MG63 (cell line): Measurements from ENCODE around the gene ATXN7L2. TPM values are rescaled to one million over a fixed set of nuclear protein-coding genes. Genes with fewer than 3 reads are reported as not detected.
A peak's percentile ranks its signal among the peaks of the same experiment; 100 is the strongest.

ENCODE experiments used
- DNase-seq: peaks from one replicate; pipeline ENCODE4 v3.0.0-alpha.2; 2020
- H3K27me3 ChIP-seq: fragments of 250-450 bp; sonication (Bioruptor Pico); 2 replicates; pipeline ENCODE4 v1.5.1; 2020; ENCODE audit warnings: mild to moderate bottlenecking, moderate library complexity
- H3K36me3 ChIP-seq: fragments of 250-450 bp; sonication (Bioruptor Pico); 2 replicates; pipeline ENCODE4 v1.5.1; 2020; ENCODE audit warnings: mild to moderate bottlenecking, moderate library complexity
- H3K4me3 ChIP-seq: fragments of 250-450 bp; sonication (Bioruptor Pico); 2 replicates; pipeline ENCODE4 v1.5.1; 2020; ENCODE audit warnings: mild to moderate bottlenecking, moderate library complexity
- H3K9me3 ChIP-seq: fragments of 250-450 bp; sonication (Bioruptor Pico); 2 replicates; pipeline ENCODE4 v1.5.1; 2020; ENCODE audit warnings: mild to moderate bottlenecking, moderate library complexity
- total RNA-seq: library from RNA; depleted of rRNA; stranded (reverse); fragments of >200 nt; shearing (Covaris generic); gene quantifications from 2 replicates; pipeline ENCODE4 v1.2.3, GENCODE V29; 2014; ENCODE audit warnings: low replicate concordance

ATXN7L2 gene
- total RNA-seq, 1 experiment from 2014 or later: 10.4 TPM

GRCh38 chr1:109504974-109505373 lies 21.3 kb downstream of the ATXN7L2 start:
- Histone ChIP-seq H3K36me3 (peaks cover 22% of the 10 kb centered on the region), H3K27me3 (peaks cover 1% of the 10 kb centered on the region), H3K4me3 (no peak overlapping the region), H3K9me3 (no peaks in the 10 kb centered on the region)
- no peak for DNase-seq

- peaks cover 16% of the 10 kb centered on the region for H3K27me3 ChIP-seq
- no peak overlapping the region for H3K4me3 ChIP-seq
- no peak for DNase-seq
- H3K9me3 ChIP-seq: no peaks in the 10 kb centered on the region
- H3K36me3 ChIP-seq: no peaks in the 10 kb centered on the region
These were observed 24.5 kb downstream of the ATXN7L2 start for GRCh38 chr1:109508001-109508872.

DNA sequence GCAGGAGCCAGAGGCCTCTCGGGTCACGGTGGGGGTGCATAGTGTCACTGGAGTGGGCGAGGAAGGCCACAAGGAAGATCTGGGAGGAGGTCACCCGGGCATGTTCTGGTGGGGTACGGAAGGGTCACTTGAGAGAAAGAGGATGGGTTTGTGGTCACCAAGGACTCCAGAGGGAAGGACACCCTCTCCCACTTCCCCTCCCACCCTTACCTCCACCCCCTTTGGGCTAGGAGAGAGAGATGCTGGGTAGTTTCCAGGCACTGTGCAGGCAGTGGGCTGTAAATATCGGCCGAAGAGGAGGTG lies 25.1 kb downstream of the ATXN7L2 start:
- DNase-seq: no peak
- H3K27me3 ChIP-seq: peaks cover 16% of the 10 kb centered on the region
- no peaks in the 10 kb centered on the region for H3K9me3 ChIP-seq
- H3K36me3 ChIP-seq: no peaks in the 10 kb centered on the region
- no peak overlapping the region for H3K4me3 ChIP-seq

GRCh38 chr1:109509176-109510134 lies 25.8 kb downstream of the ATXN7L2 start, which contains the start of gene AMIGO1:
AMIGO1 (minus strand) TSS chr1:109509727; CDS start chr1:109508912, 815 bp downstream.
- Histone ChIP-seq H3K36me3 (no peaks in the 10 kb centered on the region), H3K27me3 (peaks cover 16% of the 10 kb centered on the region), H3K9me3 (no peaks in the 10 kb centered on the region), H3K4me3 (peak within 1 kb of the TSS; percentile 53)
- DNase-seq: peak; percentile 83

DNA sequence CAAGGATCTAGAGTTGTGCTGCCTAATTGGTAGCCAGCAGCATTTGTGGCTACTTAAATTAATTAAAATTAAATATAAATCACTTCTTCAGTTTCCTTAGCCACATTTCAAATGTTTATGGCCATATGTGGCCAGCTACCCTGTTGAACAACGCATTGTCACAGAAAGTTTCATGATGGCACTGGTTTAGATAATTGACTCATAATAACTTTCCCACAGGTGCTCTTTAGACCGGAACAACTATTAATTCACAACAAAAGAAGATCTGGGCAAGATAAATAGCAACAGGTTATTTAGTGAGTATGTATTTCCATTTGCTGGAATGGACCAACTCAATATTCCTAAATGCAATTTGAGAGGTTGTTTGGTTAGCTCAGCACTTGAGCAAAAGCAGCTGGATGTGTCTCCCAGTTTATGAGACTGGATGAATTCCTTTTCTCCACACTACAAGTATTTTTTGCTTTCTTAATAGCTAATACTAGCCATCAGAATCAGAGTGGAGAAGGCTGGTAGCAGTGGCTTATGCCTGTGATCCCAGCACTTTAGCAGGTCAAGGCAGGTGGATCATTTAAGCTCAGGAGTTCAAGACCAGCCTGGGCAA lies 29.5 kb downstream of the ATXN7L2 start:
- no peak for DNase-seq
- Histone ChIP-seq H3K27me3 (peaks cover 16% of the 10 kb centered on the region), H3K4me3 (no peak overlapping the region), H3K9me3 (no peaks in the 10 kb centered on the region), H3K36me3 (no peaks in the 10 kb centered on the region)

DNA sequence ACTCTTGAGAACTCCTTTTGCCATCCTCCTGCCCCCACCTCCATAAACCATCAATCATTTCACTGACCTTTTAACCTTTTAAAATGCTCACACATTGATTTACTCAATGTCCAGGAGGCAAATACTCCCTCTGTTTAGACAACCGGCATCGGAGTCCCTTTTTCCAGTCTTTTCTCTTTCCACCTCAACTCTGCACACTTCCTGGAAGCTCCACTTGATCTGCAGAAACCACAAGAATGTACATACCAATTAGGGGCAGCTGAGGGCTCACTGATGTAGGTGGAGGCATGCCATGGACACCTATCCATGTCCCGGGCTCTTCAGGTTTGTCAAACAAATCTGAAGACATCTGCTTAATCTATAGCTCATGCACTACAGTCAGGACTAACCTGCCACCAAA lies 31.1 kb downstream of the ATXN7L2 start:
- Histone ChIP-seq H3K4me3 (no peak overlapping the region), H3K27me3 (peaks cover 16% of the 10 kb centered on the region), H3K9me3 (no peaks in the 10 kb centered on the region), H3K36me3 (no peaks in the 10 kb centered on the region)
- DNase-seq: no peak

DNA sequence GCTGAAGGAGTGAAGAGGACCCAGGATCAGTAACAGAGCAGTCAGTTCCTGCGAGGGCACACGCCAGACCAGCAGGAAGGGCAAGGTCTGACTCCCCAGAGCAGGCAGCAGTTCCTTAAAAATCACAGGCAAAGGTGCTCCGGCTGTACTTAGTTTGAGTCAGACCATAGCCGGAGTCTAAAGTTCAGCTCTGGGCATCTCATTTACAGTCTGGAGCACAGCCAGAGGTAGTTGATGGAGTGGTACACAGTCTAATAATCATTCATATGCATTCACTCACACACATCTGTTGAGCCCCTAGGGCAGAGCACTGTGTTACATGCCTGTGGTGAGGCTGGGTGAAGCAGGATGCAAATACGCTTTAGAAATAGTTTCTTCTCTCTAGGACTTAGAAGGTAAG lies 33.2 kb downstream of the ATXN7L2 start:
- Histone ChIP-seq H3K4me3 (no peak overlapping the region), H3K27me3 (peaks cover 13% of the 10 kb centered on the region; the same call in 1 of the 2 replicates), H3K9me3 (no peaks in the 10 kb centered on the region), H3K36me3 (no peaks in the 10 kb centered on the region)
- no peak for DNase-seq

DNA sequence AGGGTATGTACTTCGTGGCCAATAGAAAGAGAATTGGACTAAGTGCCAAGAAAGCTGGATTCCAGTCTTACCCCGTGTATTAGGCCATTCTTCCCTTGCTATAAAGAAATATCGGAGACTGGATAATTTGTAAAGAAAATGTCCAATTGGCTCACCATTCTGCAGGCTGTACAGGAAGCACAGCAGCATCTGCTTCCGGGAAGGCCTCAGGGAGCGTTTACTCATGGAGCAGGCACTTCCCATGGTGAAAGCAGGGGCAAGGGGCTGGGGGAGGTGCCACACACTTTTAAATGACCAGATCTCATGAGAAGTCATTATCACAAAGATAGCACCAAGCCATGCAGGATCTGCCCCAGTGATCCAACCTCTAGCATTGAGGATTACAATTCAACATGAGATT lies 33.6 kb downstream of the ATXN7L2 start:
- Histone ChIP-seq H3K36me3 (no peaks in the 10 kb centered on the region), H3K4me3 (no peak overlapping the region), H3K27me3 (peaks cover 14% of the 10 kb centered on the region), H3K9me3 (no peaks in the 10 kb centered on the region)
- no peak for DNase-seq

DNA sequence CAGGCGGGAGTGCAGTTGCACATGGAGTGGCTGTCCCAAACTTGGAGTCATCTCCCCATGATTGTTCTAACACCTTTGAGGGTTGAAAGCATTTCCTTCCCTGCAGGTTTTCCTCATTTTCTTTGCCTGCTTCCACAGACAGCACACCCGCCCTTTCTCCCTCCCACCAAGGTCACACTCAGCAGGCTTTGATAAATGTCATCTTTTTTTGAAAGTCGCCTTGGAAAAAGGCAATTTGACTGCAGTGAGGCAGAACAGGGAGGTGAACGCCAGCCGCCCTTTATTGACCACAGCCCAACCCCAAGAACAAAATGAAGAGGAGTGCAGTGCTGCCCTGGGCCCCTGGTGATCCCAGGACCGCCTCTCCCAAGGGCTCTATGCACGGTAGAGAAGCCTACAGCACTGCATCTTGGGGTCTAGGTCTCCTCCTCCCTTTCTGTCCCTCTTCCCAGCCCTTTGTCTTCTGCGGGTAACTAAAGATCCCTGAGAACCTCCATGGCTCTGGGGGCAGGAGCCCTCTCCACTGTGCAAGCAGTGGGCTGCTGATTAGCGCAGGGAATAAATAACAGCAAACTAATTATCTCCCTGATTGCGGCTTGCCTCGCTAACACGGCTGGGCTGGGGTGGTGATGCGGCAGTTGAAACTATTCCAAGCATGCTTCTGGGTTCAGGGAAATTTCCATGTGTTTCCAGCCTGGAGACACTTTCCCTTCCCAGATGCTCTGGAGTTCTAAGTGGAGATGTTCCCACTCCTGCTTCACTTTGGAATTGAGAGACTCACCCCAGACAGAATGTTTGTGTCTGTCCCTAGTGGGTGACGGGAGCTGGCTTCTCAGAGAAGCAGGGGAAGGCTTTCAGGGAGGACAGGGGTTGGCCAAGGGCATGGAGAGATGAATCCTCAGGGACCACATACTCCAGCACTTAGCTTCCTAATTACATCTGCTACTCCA lies 37.6 kb downstream of the ATXN7L2 start:
- no peaks in the 10 kb centered on the region for H3K36me3 ChIP-seq
- no peaks in the 10 kb centered on the region for H3K9me3 ChIP-seq
- H3K4me3 ChIP-seq: no peak overlapping the region
- H3K27me3 ChIP-seq: peaks cover 18% of the 10 kb centered on the region
- DNase-seq: no peak

DNA sequence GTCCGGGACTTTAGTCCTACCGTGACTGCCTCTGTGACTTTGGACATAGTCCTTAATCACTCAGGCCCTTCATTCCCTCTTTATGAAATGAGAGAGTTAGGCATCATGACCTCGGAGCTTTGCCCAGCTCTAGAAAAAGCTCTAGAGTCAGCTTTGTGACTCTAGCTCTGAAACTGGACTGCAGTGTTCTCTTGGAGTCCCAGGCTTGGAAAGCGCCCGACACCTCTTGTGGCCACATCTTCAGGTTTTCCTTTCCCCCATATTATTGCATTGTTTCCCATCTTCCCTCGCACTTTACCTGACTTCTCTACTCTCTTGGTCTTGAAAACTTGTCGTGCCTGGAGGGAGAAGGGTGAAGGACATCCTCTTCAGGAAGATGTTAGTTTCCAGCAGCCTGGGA lies 38.3 kb downstream of the ATXN7L2 start:
- H3K27me3 ChIP-seq: peaks cover 18% of the 10 kb centered on the region
- no peak overlapping the region for H3K4me3 ChIP-seq
- DNase-seq: no peak
- no peaks in the 10 kb centered on the region for H3K9me3 ChIP-seq
- H3K36me3 ChIP-seq: no peaks in the 10 kb centered on the region

DNA sequence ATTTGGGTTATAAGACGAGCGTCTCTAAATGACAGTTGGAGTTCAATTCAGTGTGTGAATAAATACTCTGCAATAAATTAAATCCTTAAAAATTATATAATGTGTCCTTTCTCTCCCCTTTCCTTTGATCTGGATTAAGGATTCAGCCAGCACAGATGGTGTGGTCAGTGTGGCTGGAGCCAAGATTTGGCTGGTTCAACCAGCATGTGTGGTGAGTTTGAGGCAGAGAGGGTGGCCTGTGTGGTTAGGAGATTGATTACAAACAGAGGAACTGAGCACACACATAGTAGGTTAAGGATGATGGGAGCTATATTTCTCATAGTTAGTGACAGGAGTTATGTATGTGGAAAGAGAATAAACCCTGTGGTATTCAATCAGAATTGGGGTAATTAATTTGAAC lies 40.0 kb downstream of the ATXN7L2 start:
- no peaks in the 10 kb centered on the region for H3K36me3 ChIP-seq
- peaks cover 18% of the 10 kb centered on the region for H3K27me3 ChIP-seq
- DNase-seq: no peak
- no peak overlapping the region for H3K4me3 ChIP-seq
- no peaks in the 10 kb centered on the region for H3K9me3 ChIP-seq

GRCh38 chr1:109527098-109527811 lies 43.5 kb downstream of the ATXN7L2 start:
- H3K4me3 ChIP-seq: no peak overlapping the region
- DNase-seq: no peak
- H3K27me3 ChIP-seq: peaks cover 10% of the 10 kb centered on the region
- no peaks in the 10 kb centered on the region for H3K36me3 ChIP-seq
- no peaks in the 10 kb centered on the region for H3K9me3 ChIP-seq

GRCh38 chr1:109527846-109528695 lies 44.4 kb downstream of the ATXN7L2 start:
- H3K27me3 ChIP-seq: peaks cover 1% of the 10 kb centered on the region
- no peaks in the 10 kb centered on the region for H3K36me3 ChIP-seq
- no peak for DNase-seq
- H3K9me3 ChIP-seq: no peaks in the 10 kb centered on the region
- no peak overlapping the region for H3K4me3 ChIP-seq

DNA sequence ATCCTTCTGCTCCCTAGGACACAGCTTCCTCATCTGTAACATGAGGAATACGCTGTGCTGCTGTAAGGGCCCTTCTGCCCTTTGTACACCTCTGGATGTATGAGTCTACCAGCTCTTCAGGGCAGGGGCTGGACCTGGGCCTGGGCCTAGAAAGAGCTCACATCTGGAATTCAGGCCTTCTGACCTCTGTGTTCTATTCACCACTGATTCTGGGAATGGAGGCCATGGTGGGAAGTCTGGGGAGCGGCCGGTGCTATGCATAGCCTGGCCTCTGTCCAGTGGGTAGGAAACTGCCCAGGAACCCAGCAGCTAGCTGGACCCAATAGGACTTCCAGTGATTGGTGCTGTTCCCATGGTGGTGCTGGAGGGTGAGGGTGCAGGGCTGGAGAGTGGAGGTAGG lies 45.0 kb downstream of the ATXN7L2 start:
- H3K27me3 ChIP-seq: no peaks in the 10 kb centered on the region
- no peak overlapping the region for H3K4me3 ChIP-seq
- no peaks in the 10 kb centered on the region for H3K36me3 ChIP-seq
- H3K9me3 ChIP-seq: no peaks in the 10 kb centered on the region
- no peak for DNase-seq
